ENCODE measurements around the gene PROSER3.

- TF ChIP-seq, protein P1, sequence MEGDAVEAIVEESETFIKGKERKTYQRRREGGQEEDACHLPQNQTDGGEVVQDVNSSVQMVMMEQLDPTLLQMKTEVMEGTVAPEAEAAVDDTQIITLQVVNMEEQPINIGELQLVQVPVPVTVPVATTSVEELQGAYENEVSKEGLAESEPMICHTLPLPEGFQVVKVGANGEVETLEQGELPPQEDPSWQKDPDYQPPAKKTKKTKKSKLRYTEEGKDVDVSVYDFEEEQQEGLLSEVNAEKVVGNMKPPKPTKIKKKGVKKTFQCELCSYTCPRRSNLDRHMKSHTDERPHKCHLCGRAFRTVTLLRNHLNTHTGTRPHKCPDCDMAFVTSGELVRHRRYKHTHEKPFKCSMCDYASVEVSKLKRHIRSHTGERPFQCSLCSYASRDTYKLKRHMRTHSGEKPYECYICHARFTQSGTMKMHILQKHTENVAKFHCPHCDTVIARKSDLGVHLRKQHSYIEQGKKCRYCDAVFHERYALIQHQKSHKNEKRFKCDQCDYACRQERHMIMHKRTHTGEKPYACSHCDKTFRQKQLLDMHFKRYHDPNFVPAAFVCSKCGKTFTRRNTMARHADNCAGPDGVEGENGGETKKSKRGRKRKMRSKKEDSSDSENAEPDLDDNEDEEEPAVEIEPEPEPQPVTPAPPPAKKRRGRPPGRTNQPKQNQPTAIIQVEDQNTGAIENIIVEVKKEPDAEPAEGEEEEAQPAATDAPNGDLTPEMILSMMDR (conservative IDR thresholded peaks at IDR 0.05; ENCODE audit: low read depth, low read length) = no peak
- TF ChIP-seq, protein P2, sequence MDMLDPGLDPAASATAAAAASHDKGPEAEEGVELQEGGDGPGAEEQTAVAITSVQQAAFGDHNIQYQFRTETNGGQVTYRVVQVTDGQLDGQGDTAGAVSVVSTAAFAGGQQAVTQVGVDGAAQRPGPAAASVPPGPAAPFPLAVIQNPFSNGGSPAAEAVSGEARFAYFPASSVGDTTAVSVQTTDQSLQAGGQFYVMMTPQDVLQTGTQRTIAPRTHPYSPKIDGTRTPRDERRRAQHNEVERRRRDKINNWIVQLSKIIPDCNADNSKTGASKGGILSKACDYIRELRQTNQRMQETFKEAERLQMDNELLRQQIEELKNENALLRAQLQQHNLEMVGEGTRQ (IDR thresholded peaks at IDR 0.05; ENCODE audit: low read depth, low read length) = no peak
- TF ChIP-seq MXI1 (IDR thresholded peaks at IDR 0.05; ENCODE audit: borderline replicate concordance, low read depth, low read length) = no peak
- no peak for TF ChIP-seq FOS (IDR thresholded peaks at IDR 0.05; ENCODE audit: low read depth, low read length)
- no peak for TF ChIP-seq POLR2A (IDR thresholded peaks at IDR 0.05; ENCODE audit: low read depth, low read length)
- TF ChIP-seq MAFK (IDR thresholded peaks at IDR 0.05; ENCODE audit: low read depth, low read length) = no peak
- no peak for TF ChIP-seq RAD21 (IDR thresholded peaks at IDR 0.05; ENCODE audit: low read length)
- TF ChIP-seq CEBPB (IDR thresholded peaks at IDR 0.05; ENCODE audit: low read depth, low read length) = no peak
- TF ChIP-seq, protein P3, sequence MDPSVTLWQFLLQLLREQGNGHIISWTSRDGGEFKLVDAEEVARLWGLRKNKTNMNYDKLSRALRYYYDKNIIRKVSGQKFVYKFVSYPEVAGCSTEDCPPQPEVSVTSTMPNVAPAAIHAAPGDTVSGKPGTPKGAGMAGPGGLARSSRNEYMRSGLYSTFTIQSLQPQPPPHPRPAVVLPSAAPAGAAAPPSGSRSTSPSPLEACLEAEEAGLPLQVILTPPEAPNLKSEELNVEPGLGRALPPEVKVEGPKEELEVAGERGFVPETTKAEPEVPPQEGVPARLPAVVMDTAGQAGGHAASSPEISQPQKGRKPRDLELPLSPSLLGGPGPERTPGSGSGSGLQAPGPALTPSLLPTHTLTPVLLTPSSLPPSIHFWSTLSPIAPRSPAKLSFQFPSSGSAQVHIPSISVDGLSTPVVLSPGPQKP (IDR thresholded peaks at IDR 0.05; ENCODE audit: borderline replicate concordance, low read depth, low read length) = no peak
Observed at GRCh38 chr19:35779033-35779432, 21.1 kb downstream of the PROSER3 start.

All from IMR-90 (cell line).